Measurements from ENCODE around the gene CCL21. TPM values are rescaled to one million over a fixed set of nuclear protein-coding genes. Genes with fewer than 3 reads are reported as not detected.

The CCL21 gene
- polyA plus RNA-seq, 1 donor from 2014 or later, result not detected

DNA sequence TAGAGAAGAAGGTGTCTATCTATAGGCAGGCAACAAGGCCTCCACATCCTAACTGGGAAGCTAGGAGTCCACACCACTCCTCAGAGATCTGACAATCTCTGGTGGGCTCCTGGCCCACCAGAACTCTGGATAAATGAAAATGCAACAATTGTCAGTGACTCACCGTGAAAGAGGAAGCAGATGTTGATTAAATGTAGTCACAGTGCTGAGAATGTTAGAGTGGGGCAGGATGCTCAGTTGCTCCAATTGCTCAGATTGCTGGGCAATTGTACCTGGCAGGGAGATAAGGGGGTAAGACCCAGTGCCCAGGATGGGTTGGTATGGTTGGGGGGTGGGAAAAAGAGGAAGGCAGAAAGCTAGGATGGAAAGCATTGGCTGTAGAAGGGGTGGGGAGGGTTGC is 23.2 kb downstream of the CCL21 start:
- no peaks in the 10 kb centered on the region for H3K9me3 ChIP-seq (ENCODE audit: low read length)

DNA sequence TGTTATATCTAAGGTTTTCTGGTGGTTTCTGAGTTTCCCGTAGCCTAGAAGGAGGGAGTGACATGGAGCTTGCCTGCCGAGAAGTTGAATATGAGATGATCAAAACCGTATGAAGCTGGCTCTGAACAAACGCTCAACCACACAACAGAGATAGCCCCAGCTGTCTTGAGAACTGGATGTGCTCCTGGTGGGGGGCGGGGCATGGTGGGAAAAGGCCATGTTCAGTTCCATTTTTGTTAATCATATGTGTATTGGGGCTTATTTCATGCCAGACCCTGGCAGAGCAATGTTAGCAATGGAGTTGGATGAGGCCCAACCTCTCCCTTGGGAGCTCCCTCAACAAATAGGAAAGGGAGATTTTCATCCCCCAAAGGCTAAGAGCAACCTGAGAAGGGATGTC is 23.7 kb downstream of the CCL21 start:
- Histone ChIP-seq H3K9me3 (ENCODE audit: low read length) (no peaks in the 10 kb centered on the region), H3F3A (ENCODE audit: insufficient read depth, low read length, poor library complexity, severe bottlenecking) (no peaks in the 10 kb centered on the region), H3K4me3 (ENCODE audit: low read length) (no peak overlapping the region), H3K36me3 (ENCODE audit: insufficient read depth, low read length) (no peaks in the 10 kb centered on the region), H3K27me3 (ENCODE audit: insufficient read depth, low read depth, low read length) (no peaks in the 10 kb centered on the region), H2AFZ (ENCODE audit: low read depth, low read length) (no peak overlapping the region), H3K79me2 (replicated peaks; ENCODE audit: insufficient read depth, low read length) (no peaks in the 10 kb centered on the region), H3K27ac (ENCODE audit: low read length) (no peak overlapping the region), H3K9me2 (ENCODE audit: insufficient read depth, low read length) (no peaks in the 10 kb centered on the region), H3K9ac (ENCODE audit: low read length) (no peak overlapping the region), H4K20me1 (ENCODE audit: insufficient read depth) (no peaks in the 10 kb centered on the region), H3K4me2 (ENCODE audit: low read length) (no peak overlapping the region)
- TF ChIP-seq POLR2AphosphoS5 (IDR thresholded peaks at IDR 0.05), result no peak

More for the DNA sequence above, 23.2 kb downstream of the CCL21 start:
- no peak overlapping the region for H2AFZ ChIP-seq (ENCODE audit: low read depth, low read length)
- TF ChIP-seq EZH2 (IDR thresholded peaks at IDR 0.05; ENCODE audit: borderline replicate concordance, insufficient read depth, low read length, poor library complexity, severe bottlenecking), result no peak
- TF ChIP-seq EP300 (conservative IDR thresholded peaks at IDR 0.05; ENCODE audit: poor library complexity, severe bottlenecking), result no peak
- no peak for TF ChIP-seq TAF1 (IDR thresholded peaks at IDR 0.05; ENCODE audit: low read depth)
- TF ChIP-seq, protein P1, sequence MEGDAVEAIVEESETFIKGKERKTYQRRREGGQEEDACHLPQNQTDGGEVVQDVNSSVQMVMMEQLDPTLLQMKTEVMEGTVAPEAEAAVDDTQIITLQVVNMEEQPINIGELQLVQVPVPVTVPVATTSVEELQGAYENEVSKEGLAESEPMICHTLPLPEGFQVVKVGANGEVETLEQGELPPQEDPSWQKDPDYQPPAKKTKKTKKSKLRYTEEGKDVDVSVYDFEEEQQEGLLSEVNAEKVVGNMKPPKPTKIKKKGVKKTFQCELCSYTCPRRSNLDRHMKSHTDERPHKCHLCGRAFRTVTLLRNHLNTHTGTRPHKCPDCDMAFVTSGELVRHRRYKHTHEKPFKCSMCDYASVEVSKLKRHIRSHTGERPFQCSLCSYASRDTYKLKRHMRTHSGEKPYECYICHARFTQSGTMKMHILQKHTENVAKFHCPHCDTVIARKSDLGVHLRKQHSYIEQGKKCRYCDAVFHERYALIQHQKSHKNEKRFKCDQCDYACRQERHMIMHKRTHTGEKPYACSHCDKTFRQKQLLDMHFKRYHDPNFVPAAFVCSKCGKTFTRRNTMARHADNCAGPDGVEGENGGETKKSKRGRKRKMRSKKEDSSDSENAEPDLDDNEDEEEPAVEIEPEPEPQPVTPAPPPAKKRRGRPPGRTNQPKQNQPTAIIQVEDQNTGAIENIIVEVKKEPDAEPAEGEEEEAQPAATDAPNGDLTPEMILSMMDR (IDR thresholded peaks at IDR 0.05; ENCODE audit: poor library complexity, severe bottlenecking), result no peak
- no peak for TF ChIP-seq POLR2AphosphoS5 (IDR thresholded peaks at IDR 0.05)
- TF ChIP-seq, protein P2, sequence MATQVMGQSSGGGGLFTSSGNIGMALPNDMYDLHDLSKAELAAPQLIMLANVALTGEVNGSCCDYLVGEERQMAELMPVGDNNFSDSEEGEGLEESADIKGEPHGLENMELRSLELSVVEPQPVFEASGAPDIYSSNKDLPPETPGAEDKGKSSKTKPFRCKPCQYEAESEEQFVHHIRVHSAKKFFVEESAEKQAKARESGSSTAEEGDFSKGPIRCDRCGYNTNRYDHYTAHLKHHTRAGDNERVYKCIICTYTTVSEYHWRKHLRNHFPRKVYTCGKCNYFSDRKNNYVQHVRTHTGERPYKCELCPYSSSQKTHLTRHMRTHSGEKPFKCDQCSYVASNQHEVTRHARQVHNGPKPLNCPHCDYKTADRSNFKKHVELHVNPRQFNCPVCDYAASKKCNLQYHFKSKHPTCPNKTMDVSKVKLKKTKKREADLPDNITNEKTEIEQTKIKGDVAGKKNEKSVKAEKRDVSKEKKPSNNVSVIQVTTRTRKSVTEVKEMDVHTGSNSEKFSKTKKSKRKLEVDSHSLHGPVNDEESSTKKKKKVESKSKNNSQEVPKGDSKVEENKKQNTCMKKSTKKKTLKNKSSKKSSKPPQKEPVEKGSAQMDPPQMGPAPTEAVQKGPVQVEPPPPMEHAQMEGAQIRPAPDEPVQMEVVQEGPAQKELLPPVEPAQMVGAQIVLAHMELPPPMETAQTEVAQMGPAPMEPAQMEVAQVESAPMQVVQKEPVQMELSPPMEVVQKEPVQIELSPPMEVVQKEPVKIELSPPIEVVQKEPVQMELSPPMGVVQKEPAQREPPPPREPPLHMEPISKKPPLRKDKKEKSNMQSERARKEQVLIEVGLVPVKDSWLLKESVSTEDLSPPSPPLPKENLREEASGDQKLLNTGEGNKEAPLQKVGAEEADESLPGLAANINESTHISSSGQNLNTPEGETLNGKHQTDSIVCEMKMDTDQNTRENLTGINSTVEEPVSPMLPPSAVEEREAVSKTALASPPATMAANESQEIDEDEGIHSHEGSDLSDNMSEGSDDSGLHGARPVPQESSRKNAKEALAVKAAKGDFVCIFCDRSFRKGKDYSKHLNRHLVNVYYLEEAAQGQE (IDR thresholded peaks at IDR 0.05; ENCODE audit: borderline replicate concordance), result no peak
- TF ChIP-seq MXI1 (conservative IDR thresholded peaks at IDR 0.05; ENCODE audit: poor library complexity, severe bottlenecking), result no peak
- no peak for TF ChIP-seq SMC3 (conservative IDR thresholded peaks at IDR 0.05; ENCODE audit: poor library complexity)
- no peak for TF ChIP-seq RAD21 (conservative IDR thresholded peaks at IDR 0.05)
- H3K4me3 ChIP-seq (ENCODE audit: low read length), result no peak overlapping the region
- no peak overlapping the region for H3K27ac ChIP-seq (ENCODE audit: low read length)
- no peaks in the 10 kb centered on the region for H3F3A ChIP-seq (ENCODE audit: insufficient read depth, low read length, poor library complexity, severe bottlenecking)
- no peaks in the 10 kb centered on the region for H4K20me1 ChIP-seq (ENCODE audit: insufficient read depth)
- no peaks in the 10 kb centered on the region for H3K79me2 ChIP-seq (replicated peaks; ENCODE audit: insufficient read depth, low read length)
- H3K9ac ChIP-seq (ENCODE audit: low read length), result no peak overlapping the region
- H3K27me3 ChIP-seq (ENCODE audit: insufficient read depth, low read depth, low read length), result no peaks in the 10 kb centered on the region
- no peaks in the 10 kb centered on the region for H3K9me2 ChIP-seq (ENCODE audit: insufficient read depth, low read length)
- H3K4me2 ChIP-seq (ENCODE audit: low read length), result no peak overlapping the region
- no peaks in the 10 kb centered on the region for H3K36me3 ChIP-seq (ENCODE audit: insufficient read depth, low read length)

DNA sequence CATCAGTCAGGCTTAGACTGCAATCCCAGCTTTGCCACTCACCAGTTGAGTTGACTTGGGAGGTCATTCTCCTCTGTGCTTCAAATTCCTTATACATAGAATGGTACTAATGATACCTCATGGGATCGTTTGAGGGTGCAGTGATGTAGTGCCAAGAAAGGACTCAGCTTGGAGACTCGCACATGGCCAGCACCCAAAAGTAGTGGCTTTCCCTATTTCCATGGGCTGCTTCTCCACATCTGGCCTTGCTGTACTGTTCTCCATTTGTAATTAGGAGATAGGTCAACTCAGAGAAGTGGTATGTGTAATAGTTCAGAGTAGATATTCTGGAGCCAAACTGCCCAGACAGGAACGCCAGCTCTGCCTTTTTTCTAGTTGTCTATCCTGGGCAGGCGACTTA is 24.3 kb downstream of the CCL21 start:
- Histone ChIP-seq H3F3A (ENCODE audit: insufficient read depth, low read length, poor library complexity, severe bottlenecking) (no peaks in the 10 kb centered on the region), H3K9me2 (ENCODE audit: insufficient read depth, low read length) (no peaks in the 10 kb centered on the region), H3K79me2 (replicated peaks; ENCODE audit: insufficient read depth, low read length) (no peaks in the 10 kb centered on the region), H3K9me3 (ENCODE audit: low read length) (no peaks in the 10 kb centered on the region), H3K9ac (ENCODE audit: low read length) (no peak overlapping the region), H4K20me1 (ENCODE audit: insufficient read depth) (no peaks in the 10 kb centered on the region), H2AFZ (ENCODE audit: low read depth, low read length) (no peak overlapping the region), H3K36me3 (ENCODE audit: insufficient read depth, low read length) (no peaks in the 10 kb centered on the region), H3K4me3 (ENCODE audit: low read length) (no peak overlapping the region), H3K27ac (ENCODE audit: low read length) (no peak overlapping the region), H3K4me2 (ENCODE audit: low read length) (no peak overlapping the region), H3K27me3 (ENCODE audit: insufficient read depth, low read depth, low read length) (no peaks in the 10 kb centered on the region)
- TF ChIP-seq MXI1 (conservative IDR thresholded peaks at IDR 0.05; ENCODE audit: poor library complexity, severe bottlenecking) (no peak), RAD21 (conservative IDR thresholded peaks at IDR 0.05) (no peak), SMC3 (conservative IDR thresholded peaks at IDR 0.05; ENCODE audit: poor library complexity) (no peak), TAF1 (IDR thresholded peaks at IDR 0.05; ENCODE audit: low read depth) (no peak), POLR2AphosphoS5 (IDR thresholded peaks at IDR 0.05) (no peak), EZH2 (IDR thresholded peaks at IDR 0.05; ENCODE audit: borderline replicate concordance, insufficient read depth, low read length, poor library complexity, severe bottlenecking) (no peak), EP300 (conservative IDR thresholded peaks at IDR 0.05; ENCODE audit: poor library complexity, severe bottlenecking) (no peak)
- TF ChIP-seq, protein P2 (IDR thresholded peaks at IDR 0.05; ENCODE audit: borderline replicate concordance), result no peak
- TF ChIP-seq, protein P1 (IDR thresholded peaks at IDR 0.05; ENCODE audit: poor library complexity, severe bottlenecking), result no peak

Data from neural cell (in vitro differentiated cells).